Mammary epithelial cell (primary cell): ENCODE measurements around the gene TSPAN11.
A peak's percentile ranks its signal among the peaks of the same experiment; 100 is the strongest.

Experiments used
- EZH2 ChIP-seq: IDR thresholded peaks from 2 replicates; pipeline ENCODE4 v1.6.1; 2012; ENCODE audit warnings: low read length, inconsistent platforms, borderline replicate concordance
- TF ChIP-seq, protein P1 (sequence below), 2 donors: IDR thresholded peaks in 1 of 2; conservative IDR thresholded peaks in 1 of 2; 2 replicates each; pipeline ENCODE4 v1.5.1; 2011 to 2012; ENCODE audit warnings: inconsistent platforms in 2 of 2, low read length in 2 of 2, mild to moderate bottlenecking in 2 of 2, control low read depth in 1 of 2, low read depth in 1 of 2; ENCODE audit not compliant: insufficient read depth in 1 of 2; ENCODE audit errors: extremely low read depth in 1 of 2

DNA sequence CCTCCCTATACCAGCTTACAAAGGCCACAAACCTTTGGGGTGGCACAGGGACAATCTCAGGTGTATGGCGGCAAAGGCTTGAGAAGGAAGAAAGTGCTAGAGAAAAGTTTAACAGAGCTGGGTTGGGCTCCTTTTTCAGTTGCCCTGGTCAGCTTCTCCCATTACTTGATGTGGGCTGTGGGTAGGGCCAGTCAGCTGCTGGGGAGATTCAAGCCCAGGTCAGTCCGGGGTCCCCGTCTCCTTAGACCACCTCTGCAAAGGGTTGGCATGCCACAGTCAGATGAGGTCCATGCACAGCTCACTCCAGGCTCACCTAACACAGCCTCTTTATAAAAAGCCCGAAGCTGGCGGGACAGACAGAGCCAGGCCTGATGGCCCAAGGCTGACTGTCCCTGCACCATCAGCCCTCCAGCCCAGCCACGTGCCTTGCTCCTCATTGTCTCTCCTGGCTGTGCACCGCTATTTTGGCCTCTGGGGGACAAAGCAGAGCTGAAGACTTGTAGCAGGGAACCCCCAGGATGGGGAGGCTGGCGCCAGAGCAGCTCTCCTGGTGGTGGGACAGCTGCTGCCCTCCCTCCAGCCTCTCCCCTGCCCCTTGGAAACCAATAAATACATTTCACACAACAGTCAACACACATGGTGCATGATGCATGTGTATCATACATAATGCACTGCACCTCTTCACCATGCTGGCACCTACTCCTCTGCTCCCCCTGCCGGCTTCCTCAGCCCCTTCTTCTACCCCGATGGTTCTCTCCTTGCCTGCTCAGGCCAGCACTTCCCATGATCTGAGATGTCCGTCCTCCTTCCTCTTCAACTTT is 85.4 kb downstream of the TSPAN11 start:
- TF ChIP-seq, protein P1, sequence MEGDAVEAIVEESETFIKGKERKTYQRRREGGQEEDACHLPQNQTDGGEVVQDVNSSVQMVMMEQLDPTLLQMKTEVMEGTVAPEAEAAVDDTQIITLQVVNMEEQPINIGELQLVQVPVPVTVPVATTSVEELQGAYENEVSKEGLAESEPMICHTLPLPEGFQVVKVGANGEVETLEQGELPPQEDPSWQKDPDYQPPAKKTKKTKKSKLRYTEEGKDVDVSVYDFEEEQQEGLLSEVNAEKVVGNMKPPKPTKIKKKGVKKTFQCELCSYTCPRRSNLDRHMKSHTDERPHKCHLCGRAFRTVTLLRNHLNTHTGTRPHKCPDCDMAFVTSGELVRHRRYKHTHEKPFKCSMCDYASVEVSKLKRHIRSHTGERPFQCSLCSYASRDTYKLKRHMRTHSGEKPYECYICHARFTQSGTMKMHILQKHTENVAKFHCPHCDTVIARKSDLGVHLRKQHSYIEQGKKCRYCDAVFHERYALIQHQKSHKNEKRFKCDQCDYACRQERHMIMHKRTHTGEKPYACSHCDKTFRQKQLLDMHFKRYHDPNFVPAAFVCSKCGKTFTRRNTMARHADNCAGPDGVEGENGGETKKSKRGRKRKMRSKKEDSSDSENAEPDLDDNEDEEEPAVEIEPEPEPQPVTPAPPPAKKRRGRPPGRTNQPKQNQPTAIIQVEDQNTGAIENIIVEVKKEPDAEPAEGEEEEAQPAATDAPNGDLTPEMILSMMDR (conservative IDR thresholded peaks at IDR 0.05 in 1 of 2, IDR thresholded peaks at IDR 0.05 in 1 of 2; ENCODE audit: extremely low read depth in 1 of 2, insufficient read depth in 1 of 2, low read depth in 1 of 2, low read length in 2 of 2): peak in 1 of 2 donors; percentile 2
- TF ChIP-seq EZH2: no peak
